Neural crest cell (in vitro differentiated cells): ENCODE measurements around the gene TMPRSS6. TPM values are rescaled to one million over a fixed set of nuclear protein-coding genes. Genes with fewer than 3 reads are reported as not detected.

Experiments
- DNase-seq: peaks from one replicate; pipeline ENCODE4 v3.0.0; 2021; ENCODE audit warnings: low read depth, mixed read lengths, low spot score
- H3K27ac Mint-ChIP-seq: one replicate; pipeline ENCODE4 v1.8.0; 2021; ENCODE audit warnings: mild to moderate bottlenecking, mixed read lengths; ENCODE audit not compliant: unreplicated experiment
- H3K27me3 Mint-ChIP-seq: 2 replicates; pipeline ENCODE4 v1.8.0; 2021; ENCODE audit warnings: low read depth, mild to moderate bottlenecking, mixed read lengths
- H3K36me3 Mint-ChIP-seq: 2 replicates; pipeline ENCODE4 v1.8.0; 2021; ENCODE audit warnings: low read depth, mild to moderate bottlenecking, mixed read lengths
- H3K4me1 Mint-ChIP-seq: 2 replicates; pipeline ENCODE4 v1.8.0; 2021; ENCODE audit warnings: mixed read lengths
- H3K4me3 Mint-ChIP-seq: one replicate; pipeline ENCODE4 v1.8.0; 2021; ENCODE audit warnings: mild to moderate bottlenecking, mixed read lengths
- H3K9me3 Mint-ChIP-seq: 2 replicates; pipeline ENCODE4 v1.8.0; 2021; ENCODE audit warnings: mixed read lengths
- total RNA-seq: library from RNA; stranded (reverse); gene quantifications from 2 replicates; pipeline ENCODE4 v1.2.1, GENCODE V29; 2021
- TF ChIP-seq, protein P1 (sequence below): fragments of 200-600 bp; sonication (generic); conservative IDR thresholded peaks from 2 replicates; pipeline ENCODE4 v1.5.0; 2021; ENCODE audit warnings: antibody characterized with exemption, mild to moderate bottlenecking

Gene TMPRSS6
- total RNA-seq, 1 donor from 2014 or later = not detected

DNA sequence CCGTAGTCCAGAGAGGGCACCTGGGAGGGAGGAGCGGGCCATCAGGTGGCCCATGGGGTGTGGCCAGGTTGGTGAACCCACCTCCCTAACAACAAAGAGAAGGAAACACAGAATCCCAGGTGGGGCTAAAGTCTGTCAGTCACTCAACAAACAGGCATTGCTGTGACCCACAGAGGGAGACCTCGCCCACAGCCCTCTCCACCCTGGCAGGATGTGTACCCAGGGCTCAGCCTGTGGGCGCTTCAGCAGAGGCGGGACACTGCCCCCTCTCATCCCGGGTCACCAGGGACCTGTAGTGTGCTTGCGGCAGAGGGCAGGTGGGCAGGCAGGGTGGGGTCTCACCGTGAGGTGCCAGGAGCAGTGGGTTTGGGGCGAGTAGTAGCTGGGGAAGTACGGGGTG, 25.1 kb downstream of the TMPRSS6 start:
- DNase-seq = no peak
- no peaks in the 10 kb centered on the region for H3K9me3 Mint-ChIP-seq
- H3K4me3 Mint-ChIP-seq = no peak overlapping the region
- no peaks in the 10 kb centered on the region for H3K4me1 Mint-ChIP-seq
- H3K36me3 Mint-ChIP-seq = no peaks in the 10 kb centered on the region
- H3K27ac Mint-ChIP-seq = no peak overlapping the region
- TF ChIP-seq, protein P1, sequence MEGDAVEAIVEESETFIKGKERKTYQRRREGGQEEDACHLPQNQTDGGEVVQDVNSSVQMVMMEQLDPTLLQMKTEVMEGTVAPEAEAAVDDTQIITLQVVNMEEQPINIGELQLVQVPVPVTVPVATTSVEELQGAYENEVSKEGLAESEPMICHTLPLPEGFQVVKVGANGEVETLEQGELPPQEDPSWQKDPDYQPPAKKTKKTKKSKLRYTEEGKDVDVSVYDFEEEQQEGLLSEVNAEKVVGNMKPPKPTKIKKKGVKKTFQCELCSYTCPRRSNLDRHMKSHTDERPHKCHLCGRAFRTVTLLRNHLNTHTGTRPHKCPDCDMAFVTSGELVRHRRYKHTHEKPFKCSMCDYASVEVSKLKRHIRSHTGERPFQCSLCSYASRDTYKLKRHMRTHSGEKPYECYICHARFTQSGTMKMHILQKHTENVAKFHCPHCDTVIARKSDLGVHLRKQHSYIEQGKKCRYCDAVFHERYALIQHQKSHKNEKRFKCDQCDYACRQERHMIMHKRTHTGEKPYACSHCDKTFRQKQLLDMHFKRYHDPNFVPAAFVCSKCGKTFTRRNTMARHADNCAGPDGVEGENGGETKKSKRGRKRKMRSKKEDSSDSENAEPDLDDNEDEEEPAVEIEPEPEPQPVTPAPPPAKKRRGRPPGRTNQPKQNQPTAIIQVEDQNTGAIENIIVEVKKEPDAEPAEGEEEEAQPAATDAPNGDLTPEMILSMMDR = no peak
- peaks cover 9% of the 10 kb centered on the region for H3K27me3 Mint-ChIP-seq

DNA sequence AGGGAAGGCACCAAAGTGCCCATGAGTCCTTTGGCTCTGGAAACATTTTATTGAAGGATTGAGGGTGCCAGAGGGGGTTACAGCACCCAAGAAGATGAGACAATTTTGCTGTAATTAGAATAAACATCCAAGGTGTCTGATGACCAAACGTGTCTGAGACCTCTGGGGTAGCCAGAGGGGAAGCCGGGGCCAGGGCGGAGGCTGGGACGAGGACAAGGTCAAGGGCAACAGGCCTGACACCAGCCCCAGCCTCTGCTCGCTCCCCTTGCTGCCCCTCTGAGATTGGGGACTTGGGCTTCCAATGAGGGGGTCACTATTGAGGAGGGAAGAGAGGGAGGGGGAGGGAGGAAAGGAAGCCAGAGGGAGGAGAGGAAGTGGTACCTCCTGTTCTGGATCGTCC, 25.6 kb downstream of the TMPRSS6 start:
- peaks cover 11% of the 10 kb centered on the region for H3K27me3 Mint-ChIP-seq
- H3K27ac Mint-ChIP-seq = no peak overlapping the region
- H3K36me3 Mint-ChIP-seq = no peaks in the 10 kb centered on the region
- no peaks in the 10 kb centered on the region for H3K9me3 Mint-ChIP-seq
- no peaks in the 10 kb centered on the region for H3K4me1 Mint-ChIP-seq
- H3K4me3 Mint-ChIP-seq = no peak overlapping the region
- no peak for DNase-seq
- TF ChIP-seq, protein P1 = no peak

DNA sequence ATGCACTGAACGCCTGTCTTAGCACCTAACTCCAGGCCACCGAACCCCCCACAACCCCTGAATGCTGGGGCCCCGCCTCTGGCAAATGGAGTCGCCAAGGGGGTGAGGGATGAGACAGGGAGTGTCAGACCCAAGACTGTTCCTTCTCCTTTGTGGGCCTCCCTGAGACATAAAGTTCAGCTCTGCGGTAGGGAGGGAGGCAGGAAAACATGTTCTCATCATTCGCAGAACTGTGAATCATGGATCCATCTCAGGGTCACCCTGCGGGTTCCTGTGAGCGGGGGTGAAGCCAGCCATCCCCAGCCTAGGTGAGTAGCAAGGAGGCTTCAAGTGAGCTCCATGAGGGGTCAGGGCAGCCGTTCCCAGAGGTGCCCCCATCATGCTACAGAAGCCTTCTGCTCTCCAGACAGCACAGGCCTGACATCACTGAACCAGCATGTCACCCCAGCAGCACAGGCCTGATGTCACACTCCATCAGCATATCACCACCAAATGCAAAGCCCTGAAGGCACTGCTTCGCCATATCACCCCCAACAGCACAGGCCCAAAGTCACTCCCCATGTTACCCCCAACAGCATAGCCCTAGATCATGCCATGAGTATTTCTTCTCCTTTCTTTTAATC, 27.2 kb downstream of the TMPRSS6 start:
- Mint-ChIP-seq H3K4me1 (no peaks in the 10 kb centered on the region), H3K27ac (no peak overlapping the region), H3K27me3 (peaks cover 13% of the 10 kb centered on the region), H3K9me3 (no peaks in the 10 kb centered on the region), H3K36me3 (no peaks in the 10 kb centered on the region), H3K4me3 (no peak overlapping the region)
- no peak for DNase-seq
- TF ChIP-seq, protein P1 = no peak

DNA sequence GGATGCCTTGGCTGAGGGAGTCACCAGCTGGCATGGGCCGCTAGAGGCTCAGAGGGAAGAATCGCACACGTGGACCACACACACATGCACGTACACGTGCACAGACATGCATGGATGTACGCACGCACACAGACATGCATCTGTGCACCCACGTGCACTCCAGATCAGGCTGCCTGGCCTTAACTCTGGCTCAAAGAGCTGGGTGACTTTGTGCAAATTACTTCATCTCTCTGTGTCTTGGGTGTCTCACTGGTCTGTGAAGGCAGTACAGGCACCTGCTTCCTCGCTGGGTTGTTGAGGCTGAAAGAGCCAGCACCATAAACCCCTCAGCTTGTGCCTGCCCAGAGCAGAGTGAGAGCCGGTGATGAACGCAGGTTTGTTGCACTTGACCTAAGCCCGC, 28.7 kb downstream of the TMPRSS6 start:
- Mint-ChIP-seq H3K27ac (no peak overlapping the region), H3K27me3 (peaks cover 18% of the 10 kb centered on the region), H3K4me3 (no peak overlapping the region), H3K9me3 (no peaks in the 10 kb centered on the region), H3K4me1 (no peaks in the 10 kb centered on the region), H3K36me3 (no peaks in the 10 kb centered on the region)
- no peak for DNase-seq
- TF ChIP-seq, protein P1 = no peak

DNA sequence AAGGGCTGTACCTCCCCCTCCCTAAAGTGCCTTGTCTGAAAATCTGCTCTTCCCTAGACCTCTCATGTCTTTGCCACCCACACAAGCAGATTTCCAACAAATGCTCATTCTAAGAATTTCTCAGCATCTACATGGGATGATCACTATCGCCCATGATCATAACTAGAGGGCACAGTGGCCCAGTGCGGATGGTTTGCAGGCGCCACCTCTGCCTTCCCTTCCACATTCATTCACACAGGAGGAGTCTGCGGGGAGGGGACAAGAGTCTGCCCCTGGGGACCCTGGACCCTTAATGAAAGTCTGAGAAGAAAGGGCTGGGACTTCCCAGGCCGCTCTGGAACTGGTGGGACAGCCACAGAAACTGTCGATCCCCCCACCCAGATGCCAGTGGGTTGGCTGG, 29.1 kb downstream of the TMPRSS6 start:
- TF ChIP-seq, protein P1 = no peak
- H3K9me3 Mint-ChIP-seq = no peaks in the 10 kb centered on the region
- no peaks in the 10 kb centered on the region for H3K36me3 Mint-ChIP-seq
- peaks cover 18% of the 10 kb centered on the region for H3K27me3 Mint-ChIP-seq
- no peak for DNase-seq
- H3K27ac Mint-ChIP-seq = no peak overlapping the region
- H3K4me1 Mint-ChIP-seq = no peaks in the 10 kb centered on the region
- H3K4me3 Mint-ChIP-seq = no peak overlapping the region
